ENCODE results near the gene SECTM1.

Gene SECTM1

DNA sequence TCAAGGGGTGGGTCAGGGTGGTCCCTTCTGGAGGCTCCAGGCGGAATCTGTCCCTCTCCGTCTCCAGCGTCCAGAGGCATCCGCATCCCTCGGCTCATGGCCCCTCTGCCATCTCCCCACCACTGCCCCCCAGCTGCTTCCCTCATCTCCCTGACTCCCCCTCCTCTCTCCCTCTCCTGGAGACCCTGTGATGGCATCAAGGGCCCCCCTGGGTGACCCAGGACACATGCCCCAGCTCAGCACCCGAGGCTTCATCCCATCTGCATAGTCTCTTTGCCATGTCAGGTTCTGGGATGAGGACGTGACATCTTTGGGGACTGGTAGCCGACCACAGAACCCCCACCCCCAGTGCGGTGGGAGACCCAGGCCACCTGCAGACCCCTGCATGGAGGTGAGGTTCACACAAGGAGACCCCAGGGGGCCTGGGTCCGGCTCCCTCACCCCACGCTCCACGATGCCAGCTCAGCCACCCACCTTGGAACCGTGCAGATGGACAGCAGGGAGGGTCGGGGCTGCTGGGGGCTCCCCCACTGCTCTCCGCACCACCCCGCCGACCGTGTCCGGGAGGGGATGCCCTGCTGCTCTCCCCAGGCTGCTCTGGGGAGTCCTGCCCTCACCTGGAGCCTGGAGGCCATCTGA, 3.8 kb downstream of the SECTM1 start:
- in situ Hi-C loops (cut with MboI; ENCODE audit: low sequenced_read_pairs) = no loop called here

DNA sequence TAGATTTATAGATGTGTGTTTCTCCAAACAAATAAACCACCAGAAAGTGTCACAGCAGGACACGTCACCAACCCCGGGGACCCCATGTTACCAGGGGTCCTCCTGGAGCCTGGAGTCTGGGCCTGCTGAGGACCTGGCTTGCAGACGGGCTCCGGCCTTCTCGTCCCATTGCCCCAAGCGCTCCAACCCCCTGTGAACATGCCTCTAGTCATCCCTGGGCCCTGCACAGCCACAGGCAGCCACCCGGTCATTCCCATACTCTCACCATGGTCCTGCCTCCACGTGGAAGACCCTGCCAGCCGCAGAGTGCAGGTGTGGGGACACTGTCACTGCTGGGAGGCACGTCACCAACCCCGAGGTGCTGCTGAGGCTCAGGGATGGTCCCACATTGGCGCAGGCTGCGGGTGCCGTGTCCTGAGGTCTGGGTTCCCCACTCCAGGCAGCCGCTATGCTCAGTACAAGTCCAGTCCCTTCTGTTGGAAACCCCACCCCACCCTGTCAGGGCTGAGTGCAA, 4.5 kb downstream of the SECTM1 start:
- in situ Hi-C loops (cut with MboI; ENCODE audit: low sequenced_read_pairs) = no loop called here

DNA sequence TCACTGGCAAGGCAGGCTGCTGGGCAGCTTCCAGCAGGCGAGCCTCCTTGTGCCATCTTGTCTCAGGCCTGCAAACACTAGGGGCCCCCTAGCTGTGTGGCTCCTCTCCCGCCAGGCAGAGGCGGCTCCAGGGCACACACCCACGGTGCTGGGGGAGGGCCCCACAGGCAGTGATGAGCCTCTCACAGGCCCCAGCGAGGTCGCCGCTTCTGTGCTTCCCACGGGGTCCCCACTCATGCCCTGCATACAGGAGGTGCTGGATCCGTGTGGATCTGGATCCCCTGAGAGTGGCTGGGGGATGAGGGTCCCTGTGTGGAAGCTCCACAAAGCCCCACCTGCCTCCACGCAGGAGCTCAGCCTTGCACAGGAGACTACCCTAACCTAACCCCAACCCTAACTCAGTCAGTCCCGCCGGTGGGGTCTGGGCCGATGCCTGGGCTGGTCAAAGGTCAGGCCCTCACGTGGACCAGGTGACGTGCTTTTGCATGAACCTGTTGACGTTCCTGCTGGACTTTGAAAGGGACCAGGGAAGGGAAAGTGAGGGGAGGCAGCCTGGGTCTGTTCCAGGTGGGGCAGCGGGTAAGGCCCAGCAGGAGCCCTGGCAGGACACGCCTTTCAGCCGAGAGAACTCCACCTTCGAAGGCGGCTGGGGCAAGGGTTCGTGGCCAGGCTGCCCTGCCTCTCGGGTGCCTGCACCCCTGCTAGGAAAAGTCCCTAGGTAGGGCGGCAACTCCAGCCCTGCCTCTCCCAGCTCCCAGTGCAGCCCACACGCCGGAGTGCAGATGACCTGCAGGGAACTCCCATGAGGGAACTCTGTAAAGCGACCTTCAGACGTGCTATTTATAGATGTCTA, 5.2 kb downstream of the SECTM1 start:
- in situ Hi-C loops (cut with MboI; ENCODE audit: low sequenced_read_pairs) = no loop called here

GRCh38 chr17:82327757-82328140, 5.8 kb downstream of the SECTM1 start:
- in situ Hi-C loops (cut with MboI; ENCODE audit: low sequenced_read_pairs) = no loop called here

- in situ Hi-C loops (cut with MboI; ENCODE audit: low sequenced_read_pairs) = no loop called here
Observed at GRCh38 chr17:82327289-82327688, 6.3 kb downstream of the SECTM1 start.

DNA sequence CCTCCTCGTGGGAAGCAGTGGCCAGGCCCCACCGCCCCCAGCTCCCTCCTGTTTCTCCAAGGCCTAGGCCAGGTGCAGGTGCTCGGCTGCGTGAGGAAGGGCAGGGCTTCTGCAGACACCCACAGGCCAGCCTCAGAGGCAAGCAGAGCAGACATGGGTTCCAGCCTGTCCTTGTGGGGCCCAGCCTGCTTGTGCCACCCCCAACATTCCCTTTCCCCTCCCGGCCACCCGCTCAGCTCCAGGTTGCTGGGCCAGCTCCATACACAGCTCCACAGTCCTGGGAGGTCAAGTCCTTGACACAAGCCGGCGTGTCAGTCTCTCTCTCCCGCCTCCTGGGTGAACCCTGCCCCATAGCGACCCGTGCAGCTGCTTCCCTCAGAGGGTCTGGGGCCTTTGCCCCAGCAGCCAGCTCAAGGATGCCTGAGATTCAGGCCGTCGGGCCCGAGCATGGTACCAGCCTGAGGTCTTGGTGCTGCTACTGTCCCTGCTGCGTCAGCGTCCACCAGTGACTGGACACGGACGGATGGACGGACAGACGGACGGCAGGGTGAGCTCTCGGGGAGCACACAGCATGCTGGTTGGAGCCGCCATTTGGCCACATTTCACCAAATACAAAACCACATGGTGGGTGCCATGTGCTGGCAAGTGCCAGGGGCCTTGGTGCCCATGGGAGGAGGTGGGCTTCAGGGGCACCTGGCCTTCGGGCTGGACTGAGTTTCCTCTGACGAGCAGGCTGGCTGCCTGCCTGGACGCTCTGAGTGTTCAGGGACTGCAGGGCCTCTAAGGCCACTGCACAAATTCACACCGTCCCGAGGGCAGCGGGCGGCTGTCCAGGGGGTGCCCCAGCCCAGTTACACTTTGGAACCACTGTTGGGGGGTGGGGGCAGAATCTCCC, 8.0 kb downstream of the SECTM1 start:
- in situ Hi-C loops (cut with MboI; ENCODE audit: low sequenced_read_pairs) = no loop called here

DNA sequence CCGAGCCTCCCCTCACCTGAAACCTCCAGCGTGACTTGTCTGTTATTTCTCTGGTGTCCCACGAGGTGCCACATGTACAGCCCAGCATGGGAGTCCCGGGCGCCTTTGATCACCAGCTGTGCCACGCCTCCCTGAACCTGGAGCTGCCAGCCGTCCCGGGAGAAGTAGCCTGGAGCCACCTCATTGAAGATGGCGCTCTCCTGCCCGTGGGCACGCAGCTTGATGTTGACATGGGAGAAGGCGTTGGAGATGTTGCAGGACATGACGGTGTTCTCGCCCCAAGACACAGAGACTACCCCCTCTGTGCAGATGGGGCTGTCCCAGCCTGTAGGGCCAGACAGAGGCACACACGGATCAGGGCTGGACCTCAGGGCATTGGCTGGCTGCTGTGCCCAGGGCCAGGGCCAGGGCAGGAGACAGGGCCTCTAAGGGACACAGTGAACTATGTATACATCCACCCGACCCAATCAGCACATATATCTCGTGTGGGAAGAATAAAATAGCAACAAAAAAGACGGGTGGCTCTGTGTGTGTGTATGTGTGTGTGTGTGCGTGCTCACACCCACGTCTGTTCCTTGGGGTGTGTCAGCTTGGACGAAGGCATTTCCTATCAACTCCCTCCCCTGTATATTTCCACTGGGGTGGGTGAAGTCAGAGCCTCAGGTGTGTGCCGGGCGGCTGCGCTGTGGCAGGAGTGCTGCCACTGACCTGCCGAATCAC, 8.8 kb downstream of the SECTM1 start:
- in situ Hi-C loops (cut with MboI; ENCODE audit: low sequenced_read_pairs) = no loop called here

DNA sequence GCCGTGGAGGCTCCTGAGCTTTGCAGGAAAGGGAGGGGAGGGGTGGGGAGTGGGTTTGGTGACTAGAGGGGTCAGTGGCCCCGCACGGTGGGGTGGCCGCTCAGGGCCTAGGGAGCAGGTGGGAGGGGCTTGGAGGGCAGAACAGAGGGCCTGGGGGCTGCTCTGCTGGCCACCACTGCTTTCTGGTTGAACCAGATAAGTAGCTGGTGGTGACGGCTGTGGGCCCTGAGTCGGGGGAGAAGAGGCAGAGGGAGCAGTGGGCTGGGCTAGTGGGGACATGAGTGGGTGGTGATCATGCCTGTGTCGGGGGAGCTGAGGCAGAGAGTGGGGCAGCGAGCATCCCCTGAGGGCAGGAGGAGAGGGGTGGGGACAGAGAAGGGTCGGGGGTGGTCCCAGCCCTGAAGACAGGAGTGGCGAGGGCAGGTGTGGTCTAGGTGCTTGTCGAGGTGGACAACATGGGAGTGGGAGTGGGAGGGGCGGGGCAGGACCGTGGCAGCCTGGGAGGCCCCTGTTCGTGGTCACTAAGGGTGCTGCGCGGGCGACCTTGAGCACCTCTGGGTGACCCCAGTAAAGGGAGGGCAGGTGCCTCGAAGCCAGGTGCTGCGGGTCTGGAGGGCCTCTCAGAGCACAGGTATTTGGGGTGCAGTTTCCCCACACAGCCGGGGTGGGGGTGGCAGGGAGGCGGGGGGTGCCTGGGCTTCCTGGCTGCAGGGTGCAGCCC, 9.9 kb downstream of the SECTM1 start:
- in situ Hi-C loops (cut with MboI; ENCODE audit: low sequenced_read_pairs) = no loop called here

- in situ Hi-C loops (cut with MboI; ENCODE audit: low sequenced_read_pairs) = no loop called here
Observed at GRCh38 chr17:82322526-82323453, 10.8 kb downstream of the SECTM1 start.

DNA sequence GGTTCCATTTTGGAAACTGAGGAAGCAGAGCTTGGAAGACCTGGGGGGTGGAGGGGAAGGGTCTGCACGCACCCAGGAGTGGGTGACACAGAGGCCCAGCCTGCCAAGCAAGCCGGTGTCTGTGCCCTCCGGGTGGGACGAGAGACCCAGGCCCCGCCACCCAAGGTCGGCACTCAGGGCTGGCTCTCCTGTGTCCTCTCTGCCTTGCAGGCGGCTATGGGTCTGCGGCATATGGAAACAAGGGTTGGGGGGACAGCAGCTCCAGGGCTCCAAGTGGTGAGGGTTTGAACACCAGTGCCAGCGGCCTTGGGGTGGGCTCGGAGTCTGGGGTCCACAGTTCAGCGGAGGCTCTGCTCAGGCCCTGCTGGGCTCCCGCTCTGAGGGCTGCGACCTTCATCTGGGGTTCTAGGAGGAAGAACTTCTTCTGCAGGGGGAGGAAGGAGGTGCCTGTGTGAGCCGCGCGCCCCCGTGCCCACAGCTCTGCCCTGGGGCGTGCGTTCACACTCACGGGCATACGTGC, 11.6 kb downstream of the SECTM1 start:
- in situ Hi-C loops (cut with MboI; ENCODE audit: low sequenced_read_pairs) = no loop called here

GRCh38 chr17:82320956-82321927, 12.3 kb downstream of the SECTM1 start:
- in situ Hi-C loops (cut with MboI; ENCODE audit: low sequenced_read_pairs) = no loop called here

DNA sequence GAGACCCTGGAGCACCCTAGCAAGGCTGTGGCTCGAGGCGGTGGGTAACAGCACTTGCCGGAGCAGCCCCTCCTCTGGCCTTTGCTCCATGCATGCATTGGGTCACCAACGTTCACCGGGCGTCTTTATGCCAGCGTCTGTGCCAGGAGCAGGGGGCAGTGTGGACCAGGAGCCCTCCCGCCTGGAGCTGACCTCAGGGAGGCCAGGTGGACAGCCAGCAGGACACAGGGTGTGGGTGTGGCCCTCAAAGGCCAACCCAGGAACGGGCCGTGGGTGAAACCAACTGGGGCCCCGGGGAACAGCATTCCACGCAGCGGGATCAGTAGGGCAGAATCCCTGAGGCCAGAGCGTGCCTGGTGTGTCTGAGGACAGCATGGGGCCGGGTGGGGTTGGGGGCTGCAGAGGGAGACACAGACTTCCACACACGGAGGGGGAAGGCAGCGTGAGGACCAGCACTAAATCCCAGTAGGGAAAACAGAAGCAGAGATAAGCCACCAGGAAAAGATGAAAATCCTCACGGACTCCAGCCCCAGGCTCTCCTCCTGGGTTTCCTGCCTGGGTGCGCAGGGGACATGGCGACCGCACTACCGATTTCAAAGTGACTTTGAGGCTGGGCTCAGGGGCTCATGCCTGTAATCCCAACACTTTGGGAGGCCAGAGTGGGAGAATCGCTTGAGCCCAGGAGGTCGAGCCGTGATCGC, 13.3 kb downstream of the SECTM1 start:
- in situ Hi-C loops (cut with MboI; ENCODE audit: low sequenced_read_pairs) = no loop called here

- in situ Hi-C loops (cut with MboI; ENCODE audit: low sequenced_read_pairs) = no loop called here
Observed at GRCh38 chr17:82319619-82320062, 13.9 kb downstream of the SECTM1 start.

- in situ Hi-C loops (cut with MboI; ENCODE audit: low sequenced_read_pairs) = no loop called here
Observed at GRCh38 chr17:82318772-82319606, 14.6 kb downstream of the SECTM1 start.

DNA sequence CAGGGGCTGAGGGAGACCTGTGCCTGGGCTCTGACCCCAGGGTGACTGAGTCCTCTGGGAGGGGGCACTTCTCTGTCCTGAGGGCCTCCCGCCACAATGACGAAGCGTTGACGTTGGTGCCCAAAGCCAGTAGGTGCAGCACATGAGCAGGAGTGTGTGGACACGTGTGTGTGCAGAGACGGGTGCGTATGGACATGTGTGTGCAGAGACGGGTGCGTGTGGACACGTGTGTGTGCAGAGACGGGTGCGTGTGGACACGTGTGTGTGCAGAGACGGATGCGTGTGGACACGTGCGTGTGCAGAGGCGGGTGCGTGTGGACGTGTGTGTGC, 15.4 kb downstream of the SECTM1 start:
- in situ Hi-C loops (cut with MboI; ENCODE audit: low sequenced_read_pairs) = no loop called here
